AG20443 (cell line): Measurements from ENCODE around the gene TPCN1.

Experiments
- DNase-seq: peaks from one replicate; pipeline ENCODE4 v3.0.0; 2012; ENCODE audit warnings: low spot score, mixed read lengths

Gene TPCN1

DNA sequence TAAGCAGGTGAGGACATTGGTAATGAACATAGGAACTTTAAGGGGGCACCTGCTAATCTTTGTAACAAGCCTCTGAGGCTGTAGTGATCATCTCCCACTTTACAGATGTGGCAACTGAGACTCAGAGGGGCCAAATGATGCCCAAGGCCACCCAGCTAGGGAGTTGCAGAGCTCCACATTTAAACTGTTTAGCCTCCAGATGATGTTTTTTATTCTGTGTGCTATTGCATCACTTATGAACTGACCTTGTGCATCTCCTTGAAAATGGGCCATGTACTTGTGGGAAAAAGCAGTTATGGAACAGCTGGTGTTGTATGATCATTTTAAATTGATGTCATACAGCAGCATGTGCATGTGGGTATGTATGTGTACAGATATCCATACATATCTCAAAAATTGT is 41.4 kb downstream of the TPCN1 start:
- DNase-seq: no peak

DNA sequence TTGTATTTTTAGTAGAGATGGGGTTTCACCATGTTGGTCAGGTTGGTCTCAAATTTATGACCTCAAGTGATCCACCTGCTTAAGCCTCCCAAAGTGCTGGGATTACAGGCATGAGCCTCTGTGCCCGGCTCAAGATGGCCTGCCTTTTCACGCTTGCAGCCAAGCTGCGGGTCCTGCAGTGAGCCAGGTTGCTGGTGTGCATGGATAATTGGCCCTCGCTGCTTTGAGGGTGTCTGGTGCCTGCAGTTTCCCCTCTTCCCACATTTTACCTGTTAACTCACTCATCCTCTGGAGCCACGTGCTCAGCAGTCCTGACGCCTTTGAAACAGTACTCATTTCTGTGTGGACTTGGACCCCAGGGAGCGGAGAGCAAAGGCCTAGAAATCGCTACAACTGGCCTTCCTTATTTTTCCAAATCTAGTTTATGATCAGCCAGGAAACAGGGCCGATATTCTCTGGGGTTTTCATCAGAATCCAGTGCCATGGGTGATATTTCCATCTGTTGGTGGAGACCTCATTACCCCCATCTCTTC is 42.2 kb downstream of the TPCN1 start:
- no peak for DNase-seq

DNA sequence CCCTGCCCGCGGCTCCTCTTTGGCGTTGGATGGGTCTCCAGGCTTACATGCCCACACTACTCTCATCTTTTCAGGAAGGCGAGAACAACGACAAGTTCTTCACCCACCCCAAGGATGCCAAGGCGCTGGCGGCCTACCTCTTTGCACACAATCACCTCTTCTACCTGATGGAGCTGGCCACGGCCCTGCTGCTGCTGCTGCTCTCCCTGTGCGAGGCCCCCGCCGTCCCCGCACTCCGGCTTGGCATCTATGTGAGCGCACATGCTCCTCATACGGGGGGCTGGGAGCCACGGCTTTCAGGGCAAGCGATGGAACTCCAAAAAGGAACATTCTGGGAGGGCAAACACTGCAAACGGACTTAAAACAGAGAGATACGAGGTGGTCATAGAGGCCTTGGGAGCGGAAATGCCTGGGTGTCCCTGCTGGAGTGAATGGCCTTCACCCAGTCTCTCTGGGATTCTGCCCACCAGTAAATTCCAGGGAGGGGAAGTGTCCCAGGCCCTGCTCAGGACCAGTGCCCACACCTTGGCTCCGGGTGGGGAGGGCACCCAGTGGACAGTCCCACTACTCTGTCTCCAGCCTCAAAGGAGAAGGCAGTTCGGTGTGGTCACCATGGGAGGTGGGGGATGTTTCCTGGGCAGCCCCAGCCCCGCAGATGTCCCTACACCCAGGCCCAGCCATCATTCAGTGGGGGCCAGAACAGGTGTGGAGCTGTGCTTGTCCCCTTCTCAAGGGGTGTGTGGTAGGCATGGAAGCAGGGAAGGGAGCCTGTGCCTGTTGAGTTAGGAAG is 45.0 kb downstream of the TPCN1 start:
- DNase-seq: no peak

DNA sequence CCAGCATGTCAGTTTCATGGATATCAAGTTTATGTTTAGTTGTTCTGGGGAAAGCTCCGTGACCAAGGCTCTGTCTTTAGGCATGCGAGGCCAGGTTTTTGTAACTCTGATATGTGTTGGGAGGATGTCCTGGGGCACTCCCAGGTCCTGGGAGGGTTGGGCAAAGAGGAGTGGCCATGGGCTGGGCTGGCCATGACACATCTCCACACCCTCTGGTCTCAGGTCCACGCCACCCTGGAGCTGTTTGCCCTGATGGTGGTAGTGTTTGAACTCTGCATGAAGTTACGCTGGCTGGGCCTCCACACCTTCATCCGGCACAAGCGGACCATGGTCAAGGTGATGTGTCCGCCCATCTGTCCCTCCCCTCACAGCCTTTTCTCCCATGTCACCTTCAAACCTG is 46.4 kb downstream of the TPCN1 start:
- DNase-seq: no peak

DNA sequence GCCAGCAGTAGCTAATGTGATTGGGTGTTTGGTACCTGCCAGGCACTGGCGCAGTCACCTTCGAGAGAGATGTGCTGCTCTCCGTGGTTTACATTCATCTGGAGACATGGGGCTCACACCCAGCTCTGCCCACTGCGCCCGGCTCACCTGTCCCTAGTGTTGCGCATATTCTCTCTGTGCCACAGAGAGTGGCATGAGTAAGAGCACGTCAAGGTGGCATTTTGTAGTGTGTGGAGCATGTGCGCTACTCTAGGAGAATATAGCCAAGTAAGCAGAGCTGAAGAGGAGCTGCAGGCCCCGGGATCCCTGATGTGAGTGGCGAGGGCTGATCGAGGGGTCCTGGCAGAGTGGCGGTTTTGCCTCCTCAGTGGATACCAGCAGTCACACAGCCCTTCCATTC is 46.9 kb downstream of the TPCN1 start:
- no peak for DNase-seq

DNA sequence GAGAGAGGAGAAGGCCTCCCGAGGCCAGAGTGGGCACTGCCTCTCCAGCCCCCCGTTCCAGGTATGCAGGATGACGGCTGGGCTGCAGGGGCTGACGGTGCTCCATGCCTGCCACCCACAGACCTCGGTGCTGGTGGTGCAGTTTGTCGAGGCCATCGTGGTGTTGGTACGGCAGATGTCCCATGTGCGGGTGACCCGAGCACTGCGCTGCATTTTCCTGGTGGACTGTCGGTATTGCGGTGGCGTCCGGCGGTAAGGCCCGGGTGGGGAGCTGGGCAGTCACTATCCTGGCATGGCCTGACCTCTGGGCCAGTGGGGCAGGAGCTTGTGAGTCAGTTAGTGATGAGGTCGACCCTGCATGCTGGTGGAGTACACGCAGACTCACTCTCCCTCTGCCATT is 47.4 kb downstream of the TPCN1 start:
- no peak for DNase-seq

DNA sequence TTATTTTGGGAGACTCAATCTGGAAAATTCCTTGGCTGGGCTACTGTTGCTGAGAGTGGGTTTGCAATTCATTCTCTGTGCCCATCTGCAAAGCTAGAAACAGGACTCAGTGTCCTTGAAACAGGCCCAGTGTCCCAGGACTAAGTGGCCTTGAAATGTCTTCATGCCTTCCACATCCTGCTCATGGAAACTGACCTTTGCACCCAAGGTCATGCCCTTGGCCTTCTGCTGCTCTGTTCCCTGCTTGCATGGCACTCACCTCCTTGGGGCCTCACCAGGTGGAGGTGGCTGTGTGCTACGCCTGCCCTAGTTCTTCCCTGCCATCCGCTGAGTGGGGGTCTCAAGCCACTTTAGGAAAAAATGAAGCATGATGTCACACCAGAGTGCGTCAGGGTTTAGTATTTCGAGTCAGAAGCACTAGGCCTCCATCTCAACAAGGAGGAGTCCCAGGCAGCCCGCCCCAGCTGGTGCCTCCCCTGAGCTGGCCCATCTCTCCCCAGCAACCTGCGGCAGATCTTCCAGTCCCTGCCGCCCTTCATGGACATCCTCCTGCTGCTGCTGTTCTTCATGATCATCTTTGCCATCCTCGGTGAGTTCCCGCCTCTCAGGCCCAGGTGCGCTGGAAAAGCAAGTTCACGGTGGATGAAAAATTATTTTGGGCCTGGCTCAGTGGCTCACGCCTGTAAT is 48.1 kb downstream of the TPCN1 start:
- no peak for DNase-seq

DNA sequence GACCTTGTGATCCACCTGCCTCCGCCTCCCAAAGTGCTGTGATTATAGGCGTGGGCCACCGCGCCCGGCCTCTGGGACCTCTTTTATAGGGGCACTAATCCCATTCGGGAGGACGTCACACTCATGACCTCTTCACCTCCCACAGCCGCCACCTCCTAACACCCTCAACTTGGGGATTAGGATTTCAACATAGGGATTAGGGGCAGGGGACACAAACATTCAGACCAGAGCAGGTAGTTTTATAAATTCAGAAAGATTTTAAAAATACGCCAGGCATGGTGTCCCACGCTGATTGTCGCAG is 49.4 kb downstream of the TPCN1 start:
- no peak for DNase-seq

DNA sequence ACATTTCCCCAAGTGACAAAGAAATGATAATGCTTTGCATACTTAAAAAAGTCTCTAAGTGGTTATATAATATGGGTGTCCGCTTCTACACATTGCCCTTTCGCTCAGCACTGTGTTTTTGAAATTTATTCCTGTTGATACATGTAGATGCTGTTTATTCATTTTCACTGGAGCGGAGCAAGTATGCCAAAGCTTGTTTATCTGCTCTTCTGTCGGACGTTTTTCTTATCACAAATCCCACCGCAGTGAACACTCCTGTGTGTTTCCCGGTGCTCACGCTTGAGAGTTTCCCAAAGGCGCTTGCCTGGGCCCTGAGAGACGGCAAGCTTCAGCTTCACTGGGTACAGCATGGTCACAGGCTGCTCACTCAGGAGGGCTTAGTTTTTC is 50.2 kb downstream of the TPCN1 start:
- no peak for DNase-seq

DNA sequence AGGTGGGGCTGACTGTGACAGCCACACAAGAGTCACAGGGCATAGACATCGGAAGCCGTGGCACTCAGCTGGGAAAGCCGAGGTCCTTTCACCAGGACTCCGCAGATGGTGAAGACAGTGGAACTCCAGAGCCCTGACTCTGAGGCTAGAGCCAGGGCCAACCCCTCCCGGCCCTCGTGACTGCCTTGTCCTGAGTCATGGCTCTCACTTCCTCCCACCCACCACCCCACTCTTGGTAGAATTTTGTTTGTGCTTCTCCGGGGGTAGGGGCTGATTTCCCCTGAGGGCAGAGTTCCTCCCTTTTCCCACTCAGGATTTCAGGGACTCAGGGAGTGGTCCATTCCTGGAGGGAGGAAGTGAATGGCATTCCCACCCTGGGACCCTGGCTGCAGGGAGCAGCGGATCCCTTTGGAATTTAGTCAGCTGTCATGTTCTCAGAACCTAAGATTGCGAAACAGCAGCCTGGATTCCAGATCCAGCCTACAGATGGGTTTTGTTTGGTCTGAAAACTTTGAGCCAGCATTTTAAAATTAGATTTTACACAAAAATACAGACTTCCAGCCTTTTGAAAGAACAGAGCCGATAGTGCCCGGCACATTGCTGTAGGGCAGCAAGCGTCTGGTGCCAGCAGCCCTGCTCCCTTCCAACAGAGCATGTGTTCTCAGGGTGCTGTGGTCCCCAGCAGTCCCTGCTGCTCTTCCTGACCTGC is 50.7 kb downstream of the TPCN1 start:
- DNase-seq: peak; percentile 96

DNA sequence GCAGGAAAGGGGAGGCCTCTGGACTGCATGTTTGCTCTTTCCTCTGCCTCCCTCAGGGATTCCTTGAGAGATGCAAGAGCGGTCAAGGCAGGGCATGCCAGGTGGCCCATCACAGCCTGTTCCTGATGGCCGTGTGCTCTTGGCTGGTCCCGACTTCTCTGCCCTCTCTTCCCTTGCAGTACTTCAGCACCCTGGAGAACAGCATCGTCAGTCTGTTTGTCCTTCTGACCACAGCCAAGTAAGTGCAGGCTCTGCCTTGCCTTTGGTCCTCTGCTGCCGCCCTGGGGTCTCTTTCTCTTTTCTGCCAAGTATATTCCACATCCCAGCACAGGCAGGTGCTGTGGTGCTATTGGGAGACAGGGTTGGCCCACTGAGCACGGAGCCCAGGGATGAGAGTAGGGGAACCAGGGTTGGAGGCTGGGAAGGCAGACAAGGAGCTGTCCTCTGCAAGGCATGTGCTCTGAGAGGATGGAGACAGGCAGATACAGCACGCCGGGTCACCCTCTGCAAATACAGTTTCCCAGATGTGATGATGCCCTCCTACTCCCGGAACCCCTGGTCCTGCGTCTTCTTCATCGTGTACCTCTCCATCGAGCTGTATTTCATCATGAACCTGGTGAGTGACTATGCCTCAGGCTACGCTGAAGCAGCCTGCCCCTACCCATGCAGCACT is 51.9 kb downstream of the TPCN1 start:
- no peak for DNase-seq

DNA sequence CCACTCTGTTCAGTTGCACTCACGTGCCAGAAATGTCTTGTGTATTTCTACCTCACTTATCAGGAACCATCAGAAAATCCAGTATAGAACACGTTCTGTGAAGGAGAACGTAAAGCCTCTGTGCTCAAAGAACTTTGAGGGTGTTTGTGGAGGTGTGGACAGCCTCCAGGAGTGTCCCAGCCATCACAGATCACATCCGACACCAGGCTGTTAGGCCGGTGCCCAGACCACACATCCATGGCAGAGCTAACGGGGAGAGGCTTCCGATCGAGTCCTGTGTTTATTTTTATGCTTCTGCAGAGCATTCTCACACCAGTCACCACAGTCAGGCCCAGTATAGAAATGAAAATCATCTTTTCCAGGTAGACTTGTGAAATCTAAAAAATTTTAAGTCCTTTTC is 53.6 kb downstream of the TPCN1 start:
- no peak for DNase-seq

DNA sequence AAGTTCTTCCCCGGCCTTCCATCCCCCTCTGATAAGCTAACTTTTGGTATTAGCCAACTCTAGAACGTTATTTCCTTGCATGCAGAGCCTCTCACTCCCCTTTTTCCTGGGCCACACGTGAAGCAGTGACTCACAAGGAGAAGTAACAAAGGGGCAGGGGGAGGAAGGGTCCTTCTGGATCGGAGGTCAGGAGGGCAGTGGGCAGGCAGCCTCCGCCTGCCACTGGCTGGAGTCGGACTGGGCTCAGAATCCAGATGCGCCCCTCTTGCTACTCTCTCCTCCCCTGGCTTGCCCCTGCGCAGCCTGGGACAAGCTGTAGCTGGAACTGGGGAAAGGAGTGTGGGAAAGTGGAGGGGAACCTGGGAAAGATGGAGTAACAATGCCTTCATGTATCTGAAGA is 55.0 kb downstream of the TPCN1 start:
- no peak for DNase-seq

DNA sequence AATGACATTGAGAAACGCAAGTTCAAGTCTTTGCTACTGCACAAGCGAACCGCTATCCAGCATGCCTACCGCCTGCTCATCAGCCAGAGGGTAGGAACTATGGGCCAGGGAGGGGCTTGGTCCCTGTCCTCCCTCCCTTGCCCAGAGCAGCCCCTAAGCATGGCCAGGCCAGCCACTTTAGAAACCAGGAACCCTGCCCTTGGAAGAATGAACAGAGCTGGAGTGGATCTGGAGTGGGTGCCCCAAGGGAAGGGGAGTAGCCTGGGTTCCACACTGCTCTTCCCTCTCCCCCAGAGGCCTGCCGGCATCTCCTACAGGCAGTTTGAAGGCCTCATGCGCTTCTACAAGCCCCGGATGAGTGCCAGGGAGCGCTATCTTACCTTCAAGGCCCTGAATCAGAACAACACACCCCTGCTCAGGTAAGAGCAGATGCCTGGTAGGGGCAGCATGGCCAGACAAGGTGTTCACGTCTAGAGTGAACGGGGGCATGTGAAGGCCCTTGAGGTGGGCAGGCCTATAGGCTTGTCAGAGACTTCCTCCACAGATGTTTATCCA is 55.8 kb downstream of the TPCN1 start:
- no peak for DNase-seq

DNA sequence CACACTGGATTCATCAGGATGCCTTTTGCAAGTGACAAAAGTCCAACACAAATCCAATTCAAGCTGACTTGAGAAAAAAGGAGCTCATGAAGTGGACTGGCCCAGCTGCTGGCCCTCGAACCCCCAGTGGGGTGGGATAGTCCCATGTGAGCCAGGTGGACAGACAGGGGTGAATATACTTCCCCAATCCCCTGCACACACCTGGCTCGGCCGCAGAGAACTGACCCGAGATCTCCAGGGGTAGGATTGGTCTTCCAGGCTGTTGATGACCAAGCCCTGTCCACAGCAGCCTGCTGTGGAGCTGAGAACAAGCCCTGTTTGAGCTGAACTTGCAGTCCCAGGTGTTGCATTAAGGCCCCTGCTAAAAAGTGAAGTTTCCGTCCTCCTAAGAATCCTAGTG is 56.2 kb downstream of the TPCN1 start:
- no peak for DNase-seq

DNA sequence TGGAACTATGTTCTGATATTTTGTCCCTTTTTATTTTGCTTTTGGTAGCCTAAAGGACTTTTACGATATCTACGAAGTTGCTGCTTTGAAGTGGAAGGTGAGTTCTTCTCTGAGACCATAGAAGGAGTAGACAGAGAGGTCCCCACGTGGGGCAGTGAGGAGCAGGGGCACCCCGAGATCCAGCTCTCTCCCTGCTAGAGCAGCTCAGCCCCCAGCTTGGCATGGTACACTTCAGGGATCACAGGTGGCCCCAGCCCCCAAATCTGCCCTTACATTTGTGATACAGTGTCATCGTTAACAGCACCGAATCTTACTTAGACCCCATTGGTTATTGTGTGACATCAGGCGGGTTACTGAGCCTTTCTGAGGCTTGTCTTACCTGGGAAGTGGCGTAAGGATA is 56.9 kb downstream of the TPCN1 start:
- DNase-seq: no peak

DNA sequence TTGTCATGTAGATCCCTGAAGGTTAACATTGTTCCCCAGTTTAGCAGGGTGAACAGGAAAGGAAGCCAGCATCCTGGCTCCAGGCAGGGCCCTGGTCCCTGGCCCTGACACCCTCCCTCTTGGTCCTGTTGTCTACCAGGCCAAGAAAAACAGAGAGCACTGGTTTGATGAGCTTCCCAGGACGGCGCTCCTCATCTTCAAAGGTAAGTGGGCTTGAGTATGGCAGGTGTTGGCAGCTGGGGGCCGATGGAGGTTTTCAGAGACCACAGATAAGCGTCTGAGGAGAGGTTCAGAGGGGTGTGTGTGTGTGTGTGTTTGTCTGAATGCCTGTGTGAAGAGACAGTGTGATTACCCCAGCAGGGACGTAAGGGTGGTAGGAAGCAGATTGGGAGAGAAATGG is 57.4 kb downstream of the TPCN1 start:
- no peak for DNase-seq

DNA sequence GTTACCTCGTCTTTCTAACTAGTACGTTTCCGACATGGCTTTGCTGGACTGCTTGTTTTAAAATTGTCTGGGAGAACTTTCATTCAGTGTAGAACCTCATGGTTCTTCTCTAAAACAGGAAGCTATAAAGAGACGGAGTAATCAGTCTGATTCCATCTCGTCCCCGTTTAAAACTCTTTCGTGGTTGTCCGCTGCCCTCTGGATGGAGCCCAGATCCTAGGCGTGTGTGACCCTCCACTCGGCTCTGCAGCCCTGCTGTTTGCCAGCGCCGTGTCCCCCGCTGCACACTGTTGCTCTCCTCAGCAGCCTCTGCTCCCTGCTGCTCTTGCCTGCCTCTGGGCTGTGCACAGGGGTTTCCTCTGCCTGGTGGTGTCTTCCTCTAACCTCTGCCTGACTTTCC is 63.5 kb downstream of the TPCN1 start:
- no peak for DNase-seq

DNA sequence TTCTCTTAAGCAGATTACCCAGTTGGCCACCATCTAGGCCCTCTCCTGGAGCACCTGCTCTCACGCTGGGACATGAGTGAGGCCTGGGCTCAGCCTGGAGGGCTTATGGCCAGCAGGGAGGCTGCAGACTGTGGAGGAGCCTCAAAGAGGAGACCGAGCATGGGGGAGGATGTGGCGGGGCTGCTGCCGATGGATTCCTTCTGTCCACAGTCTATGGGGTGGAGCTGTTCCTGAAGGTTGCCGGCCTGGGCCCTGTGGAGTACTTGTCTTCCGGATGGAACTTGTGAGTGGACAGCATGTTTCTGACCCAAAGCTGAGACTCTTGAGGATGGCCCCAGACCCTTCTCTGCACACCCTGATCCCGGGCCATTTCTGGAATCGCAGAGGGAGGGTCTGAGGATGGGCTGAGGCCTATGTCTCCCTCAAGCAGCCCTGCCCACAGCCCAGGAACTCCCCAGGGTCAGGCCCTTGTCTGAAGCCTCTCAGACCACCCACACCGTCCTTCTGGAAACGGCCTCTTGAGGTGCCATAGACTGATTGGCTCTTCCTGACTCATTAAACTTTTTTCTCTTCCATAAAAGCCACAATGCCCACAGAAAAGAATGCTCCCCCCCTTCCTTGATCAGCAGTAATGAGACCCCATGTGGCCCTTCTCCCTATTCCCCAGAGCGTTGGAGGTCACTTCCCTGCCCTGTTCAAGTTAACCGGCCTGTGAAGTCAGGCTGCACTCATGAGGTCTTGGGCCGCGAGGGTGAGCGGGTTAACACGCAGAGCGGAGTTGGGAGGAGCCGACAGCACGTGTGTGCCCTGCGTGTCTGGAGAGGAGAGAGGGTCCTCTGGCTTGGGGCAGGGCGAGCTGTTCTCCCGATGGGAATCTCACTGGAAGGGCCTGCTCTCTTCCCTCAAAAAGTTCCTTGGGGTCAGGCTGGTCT is 64.7 kb downstream of the TPCN1 start:
- no peak for DNase-seq

DNA sequence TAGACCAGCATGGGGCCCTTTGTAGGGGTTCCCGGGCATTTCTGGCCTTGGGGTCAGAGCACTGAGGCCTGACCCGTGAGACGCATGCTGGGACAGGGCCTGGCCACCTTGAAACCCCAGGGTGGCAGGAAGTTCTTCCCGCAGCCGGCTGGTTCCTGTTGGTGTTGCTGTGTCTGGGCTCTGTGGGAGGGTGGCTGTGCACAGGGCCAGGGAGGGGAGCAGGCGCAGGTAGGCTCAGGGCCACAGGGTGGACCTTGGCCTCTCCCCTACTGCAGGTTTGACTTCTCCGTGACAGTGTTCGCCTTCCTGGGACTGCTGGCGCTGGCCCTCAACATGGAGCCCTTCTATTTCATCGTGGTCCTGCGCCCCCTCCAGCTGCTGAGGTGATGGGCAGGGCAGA is 65.4 kb downstream of the TPCN1 start:
- DNase-seq: no peak
